ENCODE measurements around the gene RPAP3.

The RPAP3 gene, protein sequence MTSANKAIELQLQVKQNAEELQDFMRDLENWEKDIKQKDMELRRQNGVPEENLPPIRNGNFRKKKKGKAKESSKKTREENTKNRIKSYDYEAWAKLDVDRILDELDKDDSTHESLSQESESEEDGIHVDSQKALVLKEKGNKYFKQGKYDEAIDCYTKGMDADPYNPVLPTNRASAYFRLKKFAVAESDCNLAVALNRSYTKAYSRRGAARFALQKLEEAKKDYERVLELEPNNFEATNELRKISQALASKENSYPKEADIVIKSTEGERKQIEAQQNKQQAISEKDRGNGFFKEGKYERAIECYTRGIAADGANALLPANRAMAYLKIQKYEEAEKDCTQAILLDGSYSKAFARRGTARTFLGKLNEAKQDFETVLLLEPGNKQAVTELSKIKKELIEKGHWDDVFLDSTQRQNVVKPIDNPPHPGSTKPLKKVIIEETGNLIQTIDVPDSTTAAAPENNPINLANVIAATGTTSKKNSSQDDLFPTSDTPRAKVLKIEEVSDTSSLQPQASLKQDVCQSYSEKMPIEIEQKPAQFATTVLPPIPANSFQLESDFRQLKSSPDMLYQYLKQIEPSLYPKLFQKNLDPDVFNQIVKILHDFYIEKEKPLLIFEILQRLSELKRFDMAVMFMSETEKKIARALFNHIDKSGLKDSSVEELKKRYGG

DNA sequence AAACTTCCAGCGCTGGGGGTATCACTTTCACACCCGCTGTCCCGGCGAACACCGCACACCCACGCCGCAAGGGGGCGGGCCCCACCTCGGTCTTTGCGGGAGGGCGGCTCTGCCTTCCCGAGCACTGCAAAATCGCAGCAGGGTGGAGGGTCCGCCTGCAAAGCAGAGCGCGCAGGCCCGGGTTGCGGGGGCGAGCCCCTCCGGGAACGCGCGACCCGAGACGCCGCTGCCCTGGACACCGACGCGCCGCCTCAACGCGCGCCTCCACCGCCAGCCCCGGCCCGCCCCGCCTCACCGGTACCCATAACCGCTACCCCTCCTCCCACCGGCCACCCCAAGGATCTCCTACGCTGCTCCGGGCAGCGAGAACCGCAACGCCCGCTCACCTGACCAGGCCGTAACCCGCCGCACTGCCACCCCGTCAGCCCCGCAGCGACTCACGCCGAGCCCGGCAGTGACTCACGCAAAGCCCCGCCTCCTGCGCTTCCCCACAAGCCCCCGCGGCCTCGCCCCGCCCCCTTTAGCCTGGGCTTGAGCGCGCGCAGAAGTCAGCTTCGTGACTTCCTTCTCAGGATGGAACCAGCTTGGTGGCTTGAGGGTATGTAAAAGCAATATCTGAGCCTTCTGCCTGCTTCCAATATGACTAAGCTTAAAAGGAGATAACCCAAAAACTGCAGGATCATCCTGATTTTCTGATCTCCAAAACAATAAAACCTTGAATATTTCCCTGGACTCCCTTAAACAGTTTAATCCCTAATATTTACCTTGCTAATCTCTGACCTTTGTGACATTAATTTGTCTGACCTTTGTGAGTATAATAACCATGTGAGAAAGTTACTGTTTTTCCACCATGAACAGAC, at the start of gene RPAP3:
Gene RPAP3, minus strand, starts transcription at position 465 of the 860 bp plus-strand sequence. CDS start 3,190 bp downstream, outside the sequence.
- peak; percentile 91 for DNase-seq (ENCODE audit: low read depth)

DNA sequence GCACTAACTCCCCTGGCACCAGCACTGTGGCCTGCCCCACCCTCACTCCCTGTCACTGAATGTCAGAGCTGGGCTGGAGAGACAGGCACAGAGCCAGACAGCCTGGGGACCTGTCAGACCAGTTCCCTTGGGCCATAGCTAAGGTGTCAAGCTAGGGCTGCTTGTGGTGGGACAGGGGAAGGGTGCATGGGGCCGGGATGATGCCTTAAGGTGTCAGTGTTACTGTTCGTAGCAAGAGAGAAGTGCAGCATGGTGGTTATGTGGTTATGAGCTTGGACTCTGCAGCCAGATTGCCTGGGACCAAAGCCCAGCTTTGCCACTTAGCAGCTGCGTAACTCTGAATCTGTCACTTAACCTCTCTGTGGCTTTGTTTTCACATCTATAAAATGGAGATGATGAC, 49.1 kb upstream of the RPAP3 start:
- DNase-seq (ENCODE audit: low read depth), result no peak

DNA sequence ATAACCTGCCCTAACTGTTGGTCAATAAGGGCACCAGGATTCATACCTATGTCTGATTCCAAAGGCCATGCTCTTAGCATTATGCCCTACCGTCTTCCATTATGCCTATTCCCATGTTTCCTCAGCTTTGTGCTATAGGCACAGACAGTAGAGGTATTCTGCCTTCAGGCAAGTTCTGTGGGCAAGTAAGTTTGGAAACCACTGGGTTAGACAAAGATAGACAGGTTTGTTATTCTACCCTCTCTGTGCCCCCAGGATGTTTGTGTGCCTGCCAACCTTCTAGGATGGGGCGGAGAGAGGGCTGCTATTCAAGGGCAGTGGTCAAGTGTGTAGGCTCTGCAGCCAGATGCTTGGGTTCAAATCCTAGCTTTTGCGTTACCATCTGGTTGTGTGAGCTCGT, 48.3 kb upstream of the RPAP3 start:
- no peak for DNase-seq (ENCODE audit: low read depth)

DNA sequence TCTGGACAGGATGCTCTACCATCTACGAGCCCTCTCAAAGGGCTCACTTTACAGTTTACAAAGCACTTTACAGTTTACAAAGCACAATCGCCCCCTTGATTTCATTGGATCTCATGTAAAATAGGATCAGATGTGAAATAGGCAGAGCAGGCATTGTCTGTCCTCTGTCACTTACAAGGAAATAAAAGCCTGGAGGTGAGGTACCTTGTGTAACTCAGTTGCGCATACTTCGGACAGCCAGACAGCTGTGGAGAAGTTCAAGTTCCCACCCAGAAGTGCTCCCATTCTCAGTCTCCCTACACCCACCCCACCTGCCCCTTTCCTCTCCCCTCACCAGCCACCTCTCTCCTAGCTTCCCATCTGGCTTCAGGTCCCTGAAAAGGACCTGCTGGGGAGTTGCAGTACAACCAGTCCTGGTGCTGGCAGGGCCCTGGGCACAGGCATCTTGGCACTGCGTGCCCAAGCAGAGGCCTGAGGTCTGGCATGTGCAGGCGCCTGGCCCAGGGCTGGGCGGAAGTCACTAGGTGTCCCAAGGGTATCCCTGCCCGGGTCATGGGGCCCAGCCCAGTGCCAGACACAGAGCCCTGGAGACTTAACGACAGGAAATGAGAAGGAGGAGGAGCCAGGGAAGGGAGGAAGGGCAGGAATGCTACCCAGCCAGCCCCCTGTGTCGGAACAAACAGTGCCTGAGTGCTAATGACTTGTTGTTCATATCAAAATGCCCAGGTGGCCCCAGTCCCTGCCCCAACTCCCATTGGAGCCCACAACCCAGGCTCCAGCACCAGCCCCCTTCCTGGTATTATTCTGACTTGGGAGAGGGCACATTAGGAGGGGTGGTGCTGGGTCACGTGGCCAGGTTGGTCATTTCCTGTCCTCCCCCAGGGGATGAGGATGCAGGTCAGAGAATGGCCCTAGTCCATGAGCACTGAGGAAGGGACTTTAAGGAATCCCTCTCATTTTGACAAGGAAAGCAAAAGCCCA, 47.5 kb upstream of the RPAP3 start:
- DNase-seq (ENCODE audit: low read depth), result no peak

DNA sequence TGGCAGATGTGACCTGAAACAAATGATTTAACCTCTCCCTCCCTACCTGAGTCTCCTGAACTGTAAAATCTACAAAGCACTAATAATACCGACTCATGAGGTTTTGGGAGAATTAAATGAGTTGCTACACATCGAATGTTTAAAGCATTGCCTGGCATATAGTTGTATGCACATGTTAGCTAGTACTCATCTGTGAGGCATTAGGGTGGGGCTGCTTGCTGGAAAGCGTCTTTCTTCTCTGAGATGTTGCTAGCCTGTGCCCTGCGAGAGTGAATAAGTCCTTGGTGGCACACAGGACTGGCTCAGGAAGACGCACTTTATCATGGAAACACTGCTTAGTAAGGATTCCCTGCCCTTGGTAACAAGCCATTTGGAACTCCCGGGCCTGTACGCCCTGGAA, 46.7 kb upstream of the RPAP3 start:
- no peak for DNase-seq (ENCODE audit: low read depth)

DNA sequence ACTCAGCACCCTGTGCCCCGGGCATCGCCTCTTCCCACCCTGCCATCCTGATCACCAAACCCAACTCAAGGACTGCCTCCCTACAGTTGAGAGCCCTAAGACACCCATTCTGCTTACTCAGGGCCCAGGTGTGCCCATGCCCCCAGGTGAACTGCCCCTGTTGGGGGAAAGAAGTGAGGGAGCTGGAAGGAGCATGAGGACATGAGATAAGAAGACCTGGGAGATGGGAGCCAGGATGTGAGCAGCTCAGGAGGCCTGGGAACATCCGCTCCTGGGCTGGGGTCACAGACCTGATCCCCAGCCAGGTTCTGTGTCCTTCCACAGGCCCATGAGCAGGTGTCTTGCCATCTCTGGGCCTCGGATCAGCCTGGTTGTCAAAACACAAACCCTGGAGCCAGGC, 46.3 kb upstream of the RPAP3 start:
- DNase-seq (ENCODE audit: low read depth), result no peak

DNA sequence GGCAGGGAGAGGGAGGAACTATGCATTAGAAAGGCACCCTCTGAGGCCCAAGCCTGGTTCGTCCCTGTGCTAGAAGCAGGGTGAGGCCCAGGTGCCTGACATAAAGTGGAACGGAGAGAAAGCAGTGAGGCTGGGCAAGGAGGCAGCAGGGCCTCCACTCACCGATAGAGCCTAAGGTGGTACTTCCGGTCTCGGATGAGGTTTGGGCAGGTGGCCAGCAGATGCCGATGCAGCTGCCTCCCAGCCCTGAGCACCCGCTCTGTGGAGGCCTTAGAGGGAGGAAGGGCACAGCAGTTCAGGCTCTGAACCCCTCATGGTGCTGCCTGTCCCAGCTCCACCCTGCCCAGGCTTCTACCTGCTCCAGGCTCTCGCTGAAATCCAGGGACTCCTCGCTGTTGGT, 45.7 kb upstream of the RPAP3 start:
- no peak for DNase-seq (ENCODE audit: low read depth)

DNA sequence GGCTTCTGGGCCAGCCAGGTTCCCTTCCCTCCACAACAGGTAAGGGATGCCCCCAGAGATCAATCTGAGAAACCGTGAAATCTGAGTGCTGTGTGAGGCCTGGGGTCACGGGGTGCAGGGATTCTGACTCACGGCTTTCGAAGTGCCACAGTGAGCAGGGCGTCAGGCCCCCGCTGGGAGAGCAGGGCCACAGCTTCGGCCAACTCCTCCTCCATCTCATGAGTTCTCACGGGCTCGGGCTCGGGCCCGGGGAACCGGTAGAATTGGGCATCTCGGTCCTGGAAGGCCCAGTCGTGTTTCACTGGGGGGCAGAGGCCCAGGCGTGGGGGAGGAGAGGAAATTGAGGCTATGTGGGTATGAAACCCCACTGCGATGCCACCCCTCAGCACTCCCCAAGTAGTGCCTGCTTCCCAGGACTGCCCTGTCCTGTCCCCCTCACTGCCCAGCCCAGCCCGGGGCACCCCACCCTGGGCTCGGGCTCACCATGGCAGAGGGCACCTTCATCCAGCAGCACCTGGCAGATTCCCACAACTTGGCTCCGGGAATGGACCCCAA, 45.2 kb upstream of the RPAP3 start:
- DNase-seq (ENCODE audit: low read depth), result no peak

DNA sequence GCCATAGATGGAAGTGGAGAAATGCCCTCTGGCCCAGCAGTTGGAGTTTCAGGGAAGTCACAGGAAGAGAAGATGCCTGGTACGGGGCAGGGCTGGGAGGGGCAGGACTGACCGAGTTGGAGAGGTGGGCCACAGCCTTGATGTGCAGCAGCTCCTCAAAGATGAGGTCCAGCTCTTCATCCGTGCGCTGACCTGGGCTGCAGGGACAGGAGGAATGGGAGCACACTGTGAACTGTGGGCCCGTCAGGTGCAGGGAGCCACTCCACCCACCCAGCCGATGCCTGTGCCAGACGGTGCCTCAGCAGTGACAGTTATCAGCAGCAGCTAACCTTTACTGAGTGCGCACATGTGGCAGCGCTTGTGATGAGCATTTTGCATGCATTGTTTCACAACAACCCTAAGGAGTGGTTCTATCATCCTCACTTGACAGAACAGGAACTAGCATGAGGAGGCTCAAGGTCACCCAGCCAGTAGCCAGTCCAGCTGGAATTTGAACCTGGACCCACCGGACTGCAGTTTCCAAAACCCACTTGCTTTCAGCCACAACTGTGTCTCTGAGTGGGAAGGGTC, 44.5 kb upstream of the RPAP3 start:
- DNase-seq (ENCODE audit: low read depth), result no peak

DNA sequence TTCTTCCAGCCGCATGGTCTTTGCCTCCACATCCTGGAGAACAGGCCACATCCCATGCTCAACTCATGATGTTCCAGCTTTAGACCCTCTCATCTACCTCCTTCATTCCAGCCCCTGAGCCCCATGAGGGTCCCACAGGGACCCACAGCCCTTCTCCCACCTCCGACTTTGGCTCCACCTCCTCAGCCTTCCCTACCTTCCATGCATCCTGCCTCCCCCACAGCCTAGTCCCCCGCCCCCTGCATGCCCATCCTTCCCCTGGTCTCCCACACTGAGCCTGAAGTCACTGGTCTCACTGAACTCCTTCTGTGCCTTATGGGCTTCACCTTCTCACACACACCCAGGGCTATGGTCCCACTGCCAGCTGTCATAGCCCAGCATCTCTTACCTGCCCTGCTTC, 43.1 kb upstream of the RPAP3 start:
- DNase-seq (ENCODE audit: low read depth), result no peak

DNA sequence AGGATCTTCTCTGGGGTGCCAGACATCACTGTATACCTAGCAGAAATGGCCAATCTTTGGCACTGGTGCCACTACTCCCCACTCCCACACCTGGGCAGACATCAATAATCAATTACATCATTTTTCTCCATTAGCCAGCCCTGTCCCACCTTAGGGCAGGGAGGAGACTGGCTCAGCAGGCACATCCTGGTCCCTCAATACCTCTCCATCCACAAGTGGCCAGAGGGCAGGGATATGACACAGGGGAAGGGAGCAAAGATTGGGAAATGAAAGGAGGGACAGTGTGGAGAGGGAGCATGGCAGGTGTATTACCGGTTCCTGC, 42.6 kb upstream of the RPAP3 start:
- no peak for DNase-seq (ENCODE audit: low read depth)

DNA sequence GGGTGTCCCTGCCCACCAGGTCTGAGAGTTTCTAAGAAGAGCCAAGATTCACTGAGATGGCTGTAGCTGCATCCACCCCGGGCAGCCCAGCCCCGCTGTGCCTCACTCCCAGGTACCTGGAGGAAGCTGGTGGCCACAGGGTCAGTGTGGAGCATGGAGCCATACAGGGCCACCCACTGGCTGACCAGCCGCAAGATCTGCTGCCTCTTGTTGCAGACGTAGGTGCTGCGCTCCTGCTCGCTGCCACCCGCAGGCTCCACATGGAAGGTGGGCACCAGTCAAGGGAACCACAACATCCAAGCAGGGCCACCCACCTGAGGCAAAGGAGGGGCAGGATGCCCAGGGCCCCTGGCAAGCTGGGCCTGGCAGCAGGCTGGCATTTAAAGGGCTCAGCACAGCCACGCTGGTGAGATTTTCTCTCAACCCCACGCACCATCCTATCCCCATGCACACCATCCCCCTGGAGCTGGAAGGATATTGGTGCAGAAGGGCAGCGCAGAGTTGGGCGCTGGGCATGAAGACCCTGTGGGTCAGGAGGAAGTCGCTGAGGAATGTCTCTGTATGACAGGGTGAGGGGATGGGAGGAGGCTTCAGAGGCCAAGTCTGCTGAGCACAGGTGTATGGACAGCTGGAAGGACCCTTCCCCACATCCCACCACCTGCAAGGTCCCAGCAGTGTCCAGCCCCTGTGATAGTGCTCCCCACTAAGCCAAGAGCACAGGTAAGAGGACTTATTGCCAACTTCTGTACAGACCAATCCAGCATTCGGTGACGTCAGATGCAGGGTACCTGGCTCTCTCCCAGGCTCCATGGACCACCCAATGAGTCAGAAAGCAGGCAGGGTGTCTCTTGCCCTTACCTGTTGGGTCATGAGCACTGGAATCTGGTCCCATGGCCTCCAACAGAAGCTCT, 42.0 kb upstream of the RPAP3 start:
- DNase-seq (ENCODE audit: low read depth), result no peak

DNA sequence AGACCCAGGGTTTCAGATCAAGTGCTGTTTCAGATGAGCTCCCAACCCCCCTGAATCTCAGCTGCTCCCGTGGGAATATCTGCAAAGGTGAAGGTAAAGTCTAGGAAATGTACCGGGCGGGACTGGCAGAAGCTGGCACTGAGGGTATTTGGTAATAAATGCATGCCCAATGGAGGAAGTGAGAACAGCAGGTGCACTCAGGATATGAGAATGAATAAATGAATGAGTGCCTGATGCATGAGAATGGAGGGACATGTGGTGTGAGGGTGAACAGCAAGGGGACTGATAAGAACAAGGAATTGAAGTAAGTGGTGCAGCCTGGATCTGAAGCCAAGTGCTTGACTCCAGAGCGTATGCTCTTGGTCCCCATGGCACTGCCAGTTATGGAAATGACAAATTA, 41.3 kb upstream of the RPAP3 start:
- no peak for DNase-seq (ENCODE audit: low read depth)

DNA sequence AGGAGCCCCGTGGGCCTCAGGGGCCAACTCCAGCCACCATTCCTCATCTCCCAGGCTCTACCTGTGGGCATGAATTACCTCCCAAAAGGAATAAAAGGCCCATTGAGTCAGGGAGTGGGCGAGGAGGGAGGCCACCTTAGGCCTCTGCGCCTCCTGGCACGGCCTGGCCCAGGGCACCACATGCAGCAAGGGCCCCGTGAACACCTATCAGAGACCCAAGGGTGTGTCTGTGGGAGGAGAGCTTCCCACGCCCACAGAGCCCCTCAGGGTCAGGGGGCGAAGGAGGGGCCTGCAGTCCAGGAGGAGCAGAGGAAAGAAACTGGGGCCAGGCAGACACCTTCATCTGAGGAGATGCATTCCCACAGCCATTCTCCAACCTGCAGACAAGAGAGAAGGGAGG, 40.7 kb upstream of the RPAP3 start:
- no peak for DNase-seq (ENCODE audit: low read depth)

DNA sequence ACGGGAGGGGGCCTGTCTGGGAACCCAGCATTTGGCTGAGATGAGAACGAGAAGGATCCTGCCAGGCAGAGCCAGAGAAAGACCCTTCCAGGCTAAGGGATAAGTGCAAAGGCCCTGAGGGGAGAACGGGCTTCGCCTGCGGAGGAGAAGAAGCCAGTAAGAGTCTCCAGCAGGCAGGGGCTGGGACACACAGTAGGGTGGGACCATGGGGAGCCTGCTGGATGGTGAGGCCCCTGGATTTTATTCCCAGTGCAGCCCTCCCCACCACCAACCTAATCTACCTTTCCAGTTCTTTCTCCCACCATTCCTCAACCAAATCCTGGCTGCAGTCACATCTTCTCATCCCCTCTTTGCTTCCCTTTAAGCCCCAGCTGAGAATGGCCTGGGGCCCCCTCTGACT, 40.2 kb upstream of the RPAP3 start:
- no peak for DNase-seq (ENCODE audit: low read depth)

DNA sequence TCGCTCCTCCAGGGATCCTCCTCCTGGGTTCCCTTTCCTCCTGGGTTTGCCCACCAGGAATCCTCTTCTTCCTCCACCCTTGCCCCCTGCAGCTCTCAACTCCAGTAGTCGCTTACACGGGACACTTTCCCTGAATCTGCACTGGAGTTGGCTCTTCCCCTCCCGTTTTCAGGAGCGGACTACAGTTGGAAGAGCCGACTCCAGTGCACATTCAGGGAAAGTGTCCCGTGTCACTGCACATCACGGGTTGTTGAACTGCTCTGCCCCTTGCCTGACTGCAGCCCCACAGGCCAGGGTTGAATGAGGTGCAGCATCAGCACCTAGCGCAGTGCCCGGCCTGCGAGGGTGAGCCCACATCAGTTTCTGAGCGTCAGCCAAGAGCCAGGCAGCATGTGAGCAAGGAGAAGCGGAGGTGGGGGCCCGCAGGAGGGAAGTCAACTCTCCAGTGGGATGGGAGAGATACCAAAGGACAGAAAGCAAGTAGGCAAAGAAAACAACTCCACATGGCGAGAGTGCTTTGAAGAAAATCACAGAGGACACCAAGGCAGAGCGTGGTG, 39.7 kb upstream of the RPAP3 start:
- no peak for DNase-seq (ENCODE audit: low read depth)

DNA sequence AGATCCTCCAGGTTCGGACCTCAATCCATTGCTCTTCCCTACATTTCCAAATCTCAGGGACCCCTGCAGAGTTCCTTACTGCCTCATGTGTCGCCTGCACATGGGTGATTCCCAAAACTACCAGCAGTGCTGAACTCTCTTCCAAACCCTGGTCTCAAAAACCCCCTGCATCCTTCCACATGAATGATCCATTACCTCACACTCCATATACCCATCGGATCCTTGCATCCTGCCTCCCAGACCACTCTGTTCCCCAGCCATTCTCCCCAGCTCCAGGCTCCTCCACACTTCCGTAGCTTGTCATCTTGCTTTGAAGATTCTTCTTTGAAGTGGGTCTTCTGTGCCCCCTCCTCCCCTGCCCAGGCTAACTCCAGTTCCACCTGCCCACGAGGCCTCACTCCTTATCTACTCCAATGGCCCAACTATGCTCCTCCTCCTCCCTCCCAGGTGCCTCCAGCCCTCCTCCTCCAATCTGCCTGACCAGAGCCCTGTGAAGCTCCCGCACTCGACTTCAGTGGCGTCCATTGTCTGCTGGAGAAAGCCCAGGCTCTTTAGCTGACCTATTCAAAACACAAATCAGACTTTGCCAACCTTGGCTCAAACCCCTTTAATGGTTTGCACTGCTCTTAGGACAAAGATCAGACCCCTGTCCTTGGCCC, 39.1 kb upstream of the RPAP3 start:
- DNase-seq (ENCODE audit: low read depth), result no peak

DNA sequence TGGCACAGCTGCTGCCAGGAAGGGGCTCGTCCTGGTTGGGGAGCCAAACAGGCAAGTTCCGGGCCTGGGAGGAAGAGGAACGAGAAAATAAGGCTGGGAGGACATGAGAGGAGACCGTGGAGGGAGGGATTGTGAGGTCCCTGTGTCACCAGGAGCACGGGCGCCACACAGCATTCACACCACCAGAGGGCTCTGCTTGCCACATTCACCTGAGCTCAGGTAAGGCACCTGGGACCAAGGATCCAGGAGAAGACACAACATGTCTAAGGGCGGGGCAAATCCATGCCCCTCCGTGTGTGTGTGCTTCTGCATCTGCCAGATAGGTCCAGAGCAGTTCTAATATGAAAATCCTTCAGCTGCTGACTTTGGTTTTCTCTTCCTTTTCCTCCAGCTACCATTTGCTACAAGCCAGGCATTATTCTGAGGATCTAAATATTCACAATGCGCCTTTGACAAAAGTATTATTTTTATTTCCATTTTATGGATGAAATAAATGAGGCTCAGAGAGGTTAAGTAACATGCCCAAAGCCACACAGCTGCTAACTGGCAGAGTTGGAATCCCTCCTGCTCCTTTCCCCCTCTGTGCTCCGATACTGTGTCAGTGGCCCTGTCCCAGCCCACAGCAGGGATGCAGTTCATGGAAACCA, 38.3 kb upstream of the RPAP3 start:
- DNase-seq (ENCODE audit: low read depth), result no peak
